Choroid plexus epithelial cell (primary cell): Measurements from ENCODE around the gene CC2D1A.

Experiments used
- DNase-seq: peaks from one replicate; pipeline ENCODE4 v3.0.0-alpha.2; 2010; ENCODE audit warnings: low read depth
- H3K4me3 ChIP-seq: 2 replicates; pipeline ENCODE4 v1.5.1; 2011; ENCODE audit warnings: low read depth, mild to moderate bottlenecking, control low read depth, low read length, moderate library complexity
- CTCF ChIP-seq: conservative IDR thresholded peaks from 2 replicates; pipeline ENCODE4 v1.5.1; 2011; ENCODE audit warnings: low read depth, mild to moderate bottlenecking, control low read depth, inconsistent platforms, low read length, moderate library complexity

The CC2D1A gene

GRCh38 chr19:13884726-13885591, 21.0 kb upstream of the CC2D1A start:
- DNase-seq, result no peak
- TF ChIP-seq CTCF, result no peak
- H3K4me3 ChIP-seq, result no peak overlapping the region

- H3K4me3 ChIP-seq, result no peak overlapping the region
- no peak for DNase-seq
Observed at GRCh38 chr19:13885826-13886365, 20.1 kb upstream of the CC2D1A start.

GRCh38 chr19:13887018-13887436, 19.0 kb upstream of the CC2D1A start:
- no peak for DNase-seq
- TF ChIP-seq CTCF, result no peak
- no peak overlapping the region for H3K4me3 ChIP-seq

More at GRCh38 chr19:13885826-13886365, 20.1 kb upstream of the CC2D1A start:
- TF ChIP-seq CTCF, result no peak

DNA sequence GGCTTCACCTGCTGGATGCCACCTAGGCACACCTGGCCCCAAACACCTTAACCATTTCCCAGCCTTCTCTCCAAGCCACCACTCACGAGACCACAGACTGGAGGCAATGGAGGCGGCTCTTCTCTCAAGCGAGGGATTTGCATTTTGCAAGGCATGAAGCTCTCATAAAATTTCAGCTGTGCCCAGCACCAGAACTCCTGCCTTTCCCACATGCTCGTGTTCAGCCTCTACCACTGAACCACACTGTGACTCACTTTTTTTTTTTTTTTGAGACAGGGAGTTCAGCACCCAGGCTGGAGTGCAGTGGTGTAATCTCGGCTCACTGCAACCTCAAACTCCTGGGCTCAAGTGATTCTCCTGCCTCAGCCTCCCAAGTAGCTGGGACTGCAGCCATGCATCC, 18.5 kb upstream of the CC2D1A start:
- no peak overlapping the region for H3K4me3 ChIP-seq
- TF ChIP-seq CTCF, result no peak
- peak; percentile 24 for DNase-seq

GRCh38 chr19:13888281-13888680, 17.7 kb upstream of the CC2D1A start:
- no peak overlapping the region for H3K4me3 ChIP-seq
- DNase-seq, result no peak
- no peak for TF ChIP-seq CTCF

GRCh38 chr19:13890136-13890535, 15.9 kb upstream of the CC2D1A start:
- no peak overlapping the region for H3K4me3 ChIP-seq
- TF ChIP-seq CTCF, result no peak
- DNase-seq, result no peak
